Transverse colon (tissue), 4 donors: ENCODE measurements around the gene PRDM11. TPM values are rescaled to one million over a fixed set of nuclear protein-coding genes. Genes with fewer than 3 reads are reported as not detected.

ENCODE experiments used
- DNase-seq: peaks from one replicate; pipeline ENCODE4 v3.0.0-alpha.2; 2019
- H3K27ac ChIP-seq, 4 donors: fragments of 200-600 bp; sonication (generic); 2 replicates each; pipeline ENCODE4 v1.5.1; 2016 to 2018; ENCODE audit warnings: inconsistent platforms in 4 of 4
- H3K27me3 ChIP-seq: fragments of 200-600 bp; sonication (generic); 2 replicates; pipeline ENCODE4 v1.5.1; 2017; ENCODE audit warnings: inconsistent platforms
- H3K36me3 ChIP-seq, 4 donors: fragments of 200-600 bp; sonication (generic); 2 replicates each; pipeline ENCODE4 v1.5.1; 2017 to 2019; ENCODE audit warnings: inconsistent platforms in 4 of 4
- H3K4me1 ChIP-seq, 4 donors: fragments of 200-600 bp; sonication (generic); 2 replicates each; pipeline ENCODE4 v1.5.1; 2017 to 2020; ENCODE audit warnings: inconsistent platforms in 4 of 4
- H3K4me3 ChIP-seq, 4 donors: fragments of 200-600 bp; sonication (generic); 1 replicate in 1 of 4; 2 replicates in 3 of 4; pipeline versions ENCODE4 v1.5.1 to v1.6.1; 2017 to 2019; ENCODE audit warnings: inconsistent platforms in 4 of 4
- H3K9me3 ChIP-seq, 2 donors: fragments of 200-600 bp; sonication (generic); 2 replicates each; pipeline ENCODE4 v1.5.1; 2017 to 2019; ENCODE audit warnings: inconsistent platforms in 2 of 2
- CTCF ChIP-seq, 5 experiments: fragments of 200-600 bp in 3 of 5; fragments of 450-650 bp in 2 of 5; sonication (generic) in 3 of 5; IDR thresholded peaks; 1 replicate in 2 of 5; 2 replicates in 3 of 5; pipeline ENCODE4 v1.5.1; 2016 to 2017; ENCODE audit warnings: antibody characterized with exemption in 5 of 5, inconsistent platforms in 3 of 5, mild to moderate bottlenecking in 2 of 5, moderate library complexity in 1 of 5
- EP300 ChIP-seq: sonication (generic); formaldehyde crosslinking; IDR thresholded peaks from one replicate; pipeline ENCODE4 v1.6.1; 2017; ENCODE audit warnings: antibody characterized with exemption, low read depth
- POLR2A ChIP-seq: fragments of 450-650 bp; IDR thresholded peaks from one replicate; pipeline ENCODE4 v1.6.1; 2016; ENCODE audit warnings: antibody characterized with exemption, mild to moderate bottlenecking, moderate library complexity
- POLR2AphosphoS5 ChIP-seq, 3 donors: sonication (generic); formaldehyde crosslinking; IDR thresholded peaks; one replicate each; pipeline ENCODE4 v1.6.1; 2016; ENCODE audit warnings: antibody characterized with exemption in 3 of 3
- WGBS, 2 donors: methylation state at CpG; one replicate each; pipeline ENCODE4 v1.1.5; 2018; ENCODE audit warnings: low coverage in 1 of 2; 5-methylcytosine and 5-hydroxymethylcytosine counted together
- in situ Hi-C, 4 donors: fragments of 200-750 bp; cut with MboI; loops; one replicate each; pipeline versions ENCODE4 v1.15.0 to v1.15.1; 2017; ENCODE audit warnings: low sequenced_read_pairs in 3 of 4, low pct_ligation_motif_present in 1 of 4, low pct_unique_long_range_greater_than_20kb in 1 of 4
- intact Hi-C: fragments of 100-400 bp; cut with DNase I; formaldehyde crosslinking; loops from one replicate; pipeline ENCODE4 v1.15.1; 2023; ENCODE audit warnings: low total_unique reads
- total RNA-seq, 4 donors: library from RNA; depleted of rRNA; stranded (reverse); fragments of >200 nt; gene quantifications; one replicate each; pipeline ENCODE4 v1.1.0, GENCODE V29; 2016

The PRDM11 gene
- total RNA-seq, 4 donors from 2014 or later, result 5.0 to 11.2 (median 7.9) TPM

- no peak overlapping the region for H3K27ac ChIP-seq
- H3K4me3 ChIP-seq, result no peak overlapping the region
- H3K27me3 ChIP-seq, result no peaks in the 10 kb centered on the region
- H3K36me3 ChIP-seq, result no peaks in the 10 kb centered on the region
- H3K4me1 ChIP-seq, result peaks cover 5 to 30% (median 19%) of the 10 kb centered on the region in 4 donors
- TF ChIP-seq CTCF (IDR thresholded peaks at IDR 0.05) (no peak), POLR2AphosphoS5 (IDR thresholded peaks at IDR 0.05) (no peak), EP300 (no peak), POLR2A (no peak)
- no peaks in the 10 kb centered on the region for H3K9me3 ChIP-seq
- DNase-seq, result no peak
- in situ Hi-C loops (no loop called here), intact Hi-C loops (no loop called here)
These were observed 123.2 kb downstream of the PRDM11 start for GRCh38 chr11:45269678-45270077.

GRCh38 chr11:45270946-45271716, 124.7 kb downstream of the PRDM11 start:
- Histone ChIP-seq H3K27me3 (no peaks in the 10 kb centered on the region), H3K27ac (no peak overlapping the region), H3K4me3 (no peak overlapping the region), H3K4me1 (peaks cover 0 to 15% (median 9%) of the 10 kb centered on the region in 4 donors), H3K9me3 (no peaks in the 10 kb centered on the region), H3K36me3 (no peaks in the 10 kb centered on the region)
- intact Hi-C loops (no loop called here), in situ Hi-C loops (no loop called here)
- WGBS, 2 donors, result 65 to 73% methylated on average over 3 to 4 of the region's 4 CpGs
- no peak for DNase-seq
- TF ChIP-seq POLR2A (no peak), CTCF (IDR thresholded peaks at IDR 0.05) (no peak), EP300 (no peak), POLR2AphosphoS5 (IDR thresholded peaks at IDR 0.05) (no peak)

GRCh38 chr11:45272701-45273100, 126.3 kb downstream of the PRDM11 start:
- TF ChIP-seq POLR2AphosphoS5 (IDR thresholded peaks at IDR 0.05) (no peak), EP300 (no peak), CTCF (IDR thresholded peaks at IDR 0.05) (no peak), POLR2A (no peak)
- WGBS, 2 donors, result 45% methylated on average over 2 of the region's 2 CpGs; no CpG with 5 or more reads in 1 of the 2 donors
- Histone ChIP-seq H3K36me3 (no peaks in the 10 kb centered on the region), H3K4me1 (peaks cover 0 to 8% (median 3%) of the 10 kb centered on the region in 4 donors), H3K27me3 (no peaks in the 10 kb centered on the region), H3K27ac (peak overlapping the region in 3 of 4 donors; percentile 41 to 60 (median 45)), H3K9me3 (no peaks in the 10 kb centered on the region), H3K4me3 (no peak overlapping the region)
- intact Hi-C loops (no loop called here), in situ Hi-C loops (no loop called here)
- no peak for DNase-seq

- no peak for DNase-seq
- Histone ChIP-seq H3K27me3 (no peaks in the 10 kb centered on the region), H3K4me1 (peaks cover 0 to 5% (median 2%) of the 10 kb centered on the region in 4 donors), H3K4me3 (no peak overlapping the region), H3K27ac (no peak overlapping the region), H3K9me3 (no peaks in the 10 kb centered on the region), H3K36me3 (no peaks in the 10 kb centered on the region)
- in situ Hi-C loops (no loop called here), intact Hi-C loops (no loop called here)
- TF ChIP-seq EP300 (no peak), POLR2AphosphoS5 (IDR thresholded peaks at IDR 0.05) (no peak), CTCF (IDR thresholded peaks at IDR 0.05) (no peak), POLR2A (no peak)
- 75% methylated on average over 5 to 6 of the region's 6 CpGs for WGBS, 2 donors
These were observed 127.1 kb downstream of the PRDM11 start for GRCh38 chr11:45273509-45273908.
